ENCODE data around the gene KDM6A.

DNA sequence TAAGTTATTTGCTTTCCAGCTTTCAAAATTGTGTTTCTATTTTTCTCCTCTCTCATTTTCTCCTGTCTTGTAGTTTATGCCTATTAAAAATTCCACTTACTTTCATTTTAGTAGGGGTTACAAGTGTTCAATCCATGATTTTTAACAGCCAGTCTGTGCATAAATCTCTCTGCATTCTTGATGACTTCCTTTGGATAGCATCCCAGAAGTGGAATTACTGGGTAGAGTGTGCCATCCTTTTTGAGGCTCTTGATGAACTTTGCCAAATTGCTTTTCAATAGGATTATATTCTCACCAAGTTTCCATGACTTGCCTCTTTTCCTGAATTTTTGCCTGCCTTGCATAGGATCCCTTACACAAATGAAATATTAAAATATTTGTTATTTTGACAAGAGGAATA lies 269.2 kb downstream of the KDM6A start:
- TF ChIP-seq, protein P1, sequence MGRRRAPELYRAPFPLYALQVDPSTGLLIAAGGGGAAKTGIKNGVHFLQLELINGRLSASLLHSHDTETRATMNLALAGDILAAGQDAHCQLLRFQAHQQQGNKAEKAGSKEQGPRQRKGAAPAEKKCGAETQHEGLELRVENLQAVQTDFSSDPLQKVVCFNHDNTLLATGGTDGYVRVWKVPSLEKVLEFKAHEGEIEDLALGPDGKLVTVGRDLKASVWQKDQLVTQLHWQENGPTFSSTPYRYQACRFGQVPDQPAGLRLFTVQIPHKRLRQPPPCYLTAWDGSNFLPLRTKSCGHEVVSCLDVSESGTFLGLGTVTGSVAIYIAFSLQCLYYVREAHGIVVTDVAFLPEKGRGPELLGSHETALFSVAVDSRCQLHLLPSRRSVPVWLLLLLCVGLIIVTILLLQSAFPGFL (CRISPR knock-in tag; IDR thresholded peaks at IDR 0.05; ENCODE audit: borderline replicate concordance) = no peak
- no peak for TF ChIP-seq NR2C2 (CRISPR knock-in tag; IDR thresholded peaks at IDR 0.05)

Measured in WTC11 (cell line).